GM21619 (cell line): ENCODE data around the gene KCNIP2.
A peak's percentile ranks its signal among the peaks of the same experiment; 100 is the strongest.

ENCODE experiments used
- ATAC-seq: cut with Tn5 transposase; IDR thresholded peaks from one replicate; pipeline ENCODE4 v1.9.1; 2021; ENCODE audit not compliant: unreplicated experiment

Gene KCNIP2

GRCh38 chr10:101783736-101784118 is 59.9 kb downstream of the KCNIP2 start:
- ATAC-seq = no peak

DNA sequence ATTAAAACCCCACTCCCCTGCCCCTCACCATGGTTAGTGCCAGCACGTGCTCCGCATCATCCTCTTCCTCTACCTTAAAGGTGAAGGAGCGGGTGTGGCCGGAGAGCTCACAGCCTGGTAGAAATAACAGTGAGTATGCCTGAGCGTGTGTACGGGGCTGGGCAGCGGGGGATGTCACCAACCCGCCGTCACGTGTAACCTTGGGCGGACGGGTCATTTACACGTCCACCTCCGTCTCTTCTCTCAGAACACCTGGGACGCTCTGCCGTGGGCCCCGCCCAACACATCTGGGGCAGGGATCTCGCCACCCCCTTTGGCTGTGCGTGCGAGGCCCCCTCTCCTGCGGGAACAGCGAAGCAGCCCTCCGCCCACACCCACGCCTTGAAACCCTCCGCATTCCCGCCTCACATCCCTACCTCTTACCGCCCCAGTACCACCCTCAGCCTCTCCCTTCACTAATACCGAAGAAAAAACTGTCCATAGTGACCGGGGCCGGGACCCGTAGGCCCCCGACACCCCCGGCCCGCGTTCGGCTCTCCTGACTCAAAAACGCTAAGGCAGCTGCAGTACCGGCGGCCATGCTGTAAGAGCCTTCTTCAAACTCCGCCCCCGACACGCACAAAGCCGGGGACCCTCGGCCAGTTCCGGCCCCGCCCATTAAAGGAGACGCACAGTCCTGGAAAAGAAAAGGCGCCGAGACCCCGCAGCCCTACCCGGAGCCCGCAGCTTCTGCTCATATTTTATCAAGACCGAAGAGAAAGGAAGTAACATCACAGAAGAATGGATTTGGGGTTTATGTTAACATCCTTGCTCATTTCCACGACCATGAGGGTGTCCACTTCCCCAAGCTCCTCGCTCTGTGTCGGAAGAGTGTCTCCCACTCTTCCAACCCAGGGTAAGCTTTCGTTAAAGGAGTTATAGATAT is 60.5 kb downstream of the KCNIP2 start, which contains the start of gene NPM3:
NPM3 (minus strand) TSS at position 636 of the 925 bp plus-strand sequence; CDS start at position 580, 56 bp downstream.
- ATAC-seq = peak; percentile 57

DNA sequence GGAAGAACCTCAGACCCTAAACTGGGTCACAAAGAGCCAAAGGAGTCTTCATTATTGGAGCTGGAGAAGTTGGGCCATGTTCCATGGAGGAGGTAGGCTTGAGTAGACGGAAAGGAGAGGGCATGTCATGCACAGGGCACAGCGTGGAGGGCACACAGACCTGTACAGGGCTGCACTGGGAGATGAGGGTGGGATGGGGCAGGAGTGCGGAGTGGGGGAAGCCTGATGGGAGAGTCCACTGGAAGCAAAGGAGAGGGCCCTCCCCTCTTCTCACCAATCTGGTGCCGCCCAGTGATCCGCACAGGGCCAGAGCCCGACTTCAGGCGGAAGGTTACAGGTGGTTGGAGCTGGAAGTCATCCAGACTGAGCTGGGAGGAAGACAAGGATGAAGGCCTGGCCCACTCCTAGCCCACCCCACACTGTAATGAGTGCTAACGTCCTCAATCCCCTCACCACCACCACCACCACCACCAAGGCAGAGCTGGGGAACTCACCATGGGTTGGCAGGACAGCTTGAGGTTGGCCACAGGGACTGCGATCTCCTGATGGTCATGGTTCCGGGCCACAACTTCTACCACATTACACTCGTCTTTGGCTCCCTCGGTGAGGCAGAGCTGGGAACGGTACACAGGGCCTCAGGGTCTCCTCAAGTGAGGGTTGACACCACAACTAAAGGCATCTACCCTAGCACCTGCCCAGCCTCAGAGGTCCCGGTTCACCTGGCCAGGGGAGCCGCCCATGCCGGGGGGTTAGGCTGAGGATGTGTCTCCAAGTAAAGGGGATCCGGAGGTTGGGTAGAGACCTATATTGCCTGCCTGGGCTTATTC is 61.4 kb downstream of the KCNIP2 start:
- no peak for ATAC-seq

DNA sequence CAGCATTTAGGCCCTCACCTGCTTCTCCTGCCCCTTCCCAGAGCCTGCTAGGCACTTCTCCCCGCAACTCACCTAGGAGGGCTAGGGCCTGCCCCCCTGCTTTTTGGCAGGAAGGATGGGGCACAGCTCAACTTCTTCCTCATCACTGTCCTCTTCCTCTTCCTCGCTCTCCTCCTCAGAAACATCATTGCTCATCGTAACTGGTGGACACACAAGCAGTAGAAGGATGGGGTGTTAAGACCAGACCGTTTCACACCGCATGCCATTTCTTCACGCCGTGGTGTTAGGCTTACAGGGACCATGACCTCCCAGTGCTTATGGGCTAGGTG is 62.0 kb downstream of the KCNIP2 start:
- no peak for ATAC-seq

DNA sequence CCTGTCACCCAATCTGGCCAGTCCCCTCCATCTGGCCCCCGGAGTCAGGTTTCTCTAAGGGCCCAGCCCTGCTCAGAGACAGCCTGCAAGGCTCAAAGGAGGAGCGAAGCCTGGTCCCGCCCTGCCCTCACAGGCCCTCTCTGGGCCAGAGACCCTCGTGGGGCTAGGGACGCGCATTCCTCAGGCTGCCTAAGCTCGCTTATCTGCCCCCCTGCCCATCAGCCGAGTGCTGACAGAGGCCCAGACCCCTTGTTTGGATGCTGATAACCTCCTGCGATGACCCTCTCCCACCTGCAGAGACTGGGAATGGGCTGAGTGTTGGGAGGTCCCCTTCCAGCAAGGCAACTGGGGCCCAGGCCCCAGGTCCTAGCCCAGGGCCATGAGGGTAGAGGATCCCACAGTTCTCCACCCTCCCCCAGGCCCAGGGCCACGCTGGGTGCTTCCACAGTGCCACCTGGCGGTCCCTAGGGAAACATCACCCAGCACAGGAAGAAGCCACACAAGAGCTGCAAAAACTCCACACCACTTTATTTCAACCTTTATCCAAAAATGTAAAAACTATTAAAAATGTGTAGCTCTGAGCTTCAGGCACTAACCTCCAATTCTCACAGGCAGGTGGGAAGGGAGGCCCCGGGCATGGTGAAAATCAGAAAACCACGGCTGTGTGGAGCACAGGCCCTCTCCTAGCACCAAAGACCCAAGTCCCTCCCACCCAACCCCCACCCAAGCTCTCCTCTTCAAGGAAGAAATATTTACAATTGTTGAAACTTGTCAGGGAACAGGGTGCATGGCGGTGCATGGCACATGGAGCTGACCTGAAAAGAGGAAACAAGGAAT is 62.6 kb downstream of the KCNIP2 start:
- peak; percentile 29 for ATAC-seq

DNA sequence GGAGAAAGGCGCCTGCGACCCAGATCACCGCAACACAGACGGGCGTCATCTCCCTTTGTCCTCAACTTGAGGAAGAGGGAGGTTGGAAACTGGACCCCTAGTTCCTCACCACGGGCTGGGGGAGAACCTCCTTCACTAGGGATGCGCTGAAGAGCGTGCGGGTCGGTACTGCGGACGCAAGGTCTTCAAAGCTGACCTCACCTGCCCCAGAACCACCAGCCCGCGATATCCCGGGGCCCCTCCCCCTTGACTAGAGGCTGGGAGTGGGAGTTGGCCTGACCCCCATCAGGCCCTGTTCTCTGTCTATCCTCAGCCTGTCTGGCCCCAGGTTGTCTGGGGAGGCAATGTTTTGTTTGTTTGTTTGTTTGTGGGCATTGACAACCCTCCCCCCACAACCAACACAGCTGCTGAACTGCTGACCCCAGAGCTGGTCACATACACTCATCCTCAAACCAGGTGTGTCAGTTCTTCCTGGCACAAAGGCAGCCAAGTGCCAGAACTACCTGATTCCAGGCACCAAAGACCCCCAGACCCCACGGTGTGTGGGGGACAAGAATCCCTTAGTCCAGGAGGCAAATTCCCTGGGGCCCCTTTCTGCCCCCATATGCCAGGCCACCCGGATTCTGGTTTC is 63.3 kb downstream of the KCNIP2 start:
- no peak for ATAC-seq

GRCh38 chr10:101779544-101780186 is 63.9 kb downstream of the KCNIP2 start:
- ATAC-seq = peak; percentile 36

DNA sequence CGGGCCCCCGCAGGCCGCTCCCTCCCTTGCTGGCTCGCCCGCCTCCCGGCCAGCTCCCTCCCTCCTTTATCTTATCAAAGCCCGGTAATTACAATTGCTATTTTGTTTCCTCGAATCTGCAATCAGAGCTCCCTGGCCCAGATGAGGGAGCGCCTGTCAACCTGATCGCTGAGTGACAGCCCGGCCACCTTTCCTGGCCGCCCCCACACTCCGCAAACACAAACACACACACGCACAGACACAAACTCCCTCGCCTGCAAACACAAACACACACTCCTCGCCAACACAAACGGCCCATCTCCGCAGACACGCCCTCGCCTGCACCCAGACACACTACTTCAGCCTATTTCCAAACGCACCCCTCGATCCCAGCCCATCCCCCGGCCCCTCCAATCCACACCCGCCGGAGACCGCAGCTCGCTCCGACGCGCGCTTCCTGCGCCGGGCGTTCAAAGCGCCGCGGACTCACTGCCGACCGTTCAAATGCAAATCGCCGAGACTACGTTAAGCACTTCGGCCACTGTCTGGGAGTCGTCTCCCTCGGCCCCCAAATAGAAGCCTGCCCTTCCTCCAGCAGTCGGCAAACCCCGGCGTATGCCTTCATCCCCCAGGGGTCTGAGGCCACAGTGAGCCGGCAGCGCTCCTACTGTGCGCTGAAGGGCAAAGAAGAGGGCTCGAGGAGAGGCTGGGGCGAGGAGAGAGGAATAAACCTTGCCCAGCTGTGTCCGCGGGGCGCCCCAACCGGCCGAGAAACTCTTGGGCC is 64.6 kb downstream of the KCNIP2 start:
- no peak for ATAC-seq

- no peak for ATAC-seq
Observed at GRCh38 chr10:101778151-101778780, 65.3 kb downstream of the KCNIP2 start.

- no peak for ATAC-seq
Observed at GRCh38 chr10:101777619-101778145, 65.9 kb downstream of the KCNIP2 start.

DNA sequence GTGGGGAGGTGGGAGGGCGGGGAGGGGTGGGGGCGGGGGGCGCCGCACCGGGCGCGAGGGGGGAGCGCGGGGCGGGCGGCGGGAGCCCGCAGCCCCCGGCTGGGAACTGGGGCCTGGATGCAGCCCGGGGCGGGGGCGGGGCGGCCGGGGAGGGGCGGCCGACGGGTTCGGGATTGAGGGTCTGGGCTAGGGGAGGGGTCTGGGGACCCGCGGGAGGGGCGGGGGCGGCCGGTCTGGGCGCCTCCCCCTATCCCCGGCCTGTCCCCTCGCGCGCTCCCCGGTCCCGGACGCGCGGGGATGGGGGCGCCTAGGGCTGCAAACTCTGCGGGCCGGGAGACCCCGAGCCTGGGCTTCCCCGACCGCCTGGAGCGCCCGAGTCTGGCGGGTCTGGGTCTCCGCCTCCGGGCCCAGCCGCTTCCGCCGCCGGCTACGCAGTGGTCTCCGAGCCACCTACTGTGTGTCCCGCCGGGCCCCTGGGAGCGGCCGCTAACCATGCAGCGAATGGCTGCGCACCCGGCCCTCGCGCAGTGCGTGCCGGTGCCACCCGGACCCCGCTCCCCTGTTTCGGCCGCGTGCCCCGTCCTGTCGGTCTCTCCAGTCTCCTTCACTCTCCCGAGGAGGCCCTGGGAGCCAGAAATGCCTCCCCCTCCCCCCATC is 67.3 kb downstream of the KCNIP2 start:
- no peak for ATAC-seq
